Measurements from ENCODE around the gene LDHAL6B. TPM values are rescaled to one million over a fixed set of nuclear protein-coding genes. Genes with fewer than 3 reads are reported as not detected.

Gene LDHAL6B
- polyA plus RNA-seq, 1 donor (not counting 4 experiments of a cell fraction or from before 2014, with no cell fraction given): not detected

GRCh38 chr15:59173194-59173593 is 33.4 kb upstream of the LDHAL6B start:
- Histone ChIP-seq H3K9me1 (ENCODE audit: control insufficient read depth, extremely low read depth, insufficient read depth, low read length) (no peaks in the 10 kb centered on the region), H3K9me3 (ENCODE audit: control insufficient read depth, low read depth, low read length) (no peaks in the 10 kb centered on the region), H3K27me3 (ENCODE audit: control insufficient read depth, extremely low read depth, insufficient read depth, low read length) (no peaks in the 10 kb centered on the region), H3K4me2 (ENCODE audit: control insufficient read depth, extremely low read depth, insufficient read depth, low read depth, low read length) (no peak overlapping the region), H3K4me1 (ENCODE audit: control insufficient read depth, extremely low read depth, insufficient read depth, low read length) (peaks cover 63% of the 10 kb centered on the region), H3K79me2 (ENCODE audit: control insufficient read depth, insufficient read depth, low read length) (no peaks in the 10 kb centered on the region), H3K27ac (ENCODE audit: control insufficient read depth, insufficient read depth, low read length) (no peak overlapping the region), H3K9ac (ENCODE audit: control insufficient read depth, extremely low read depth, insufficient read depth, low read length) (no peak overlapping the region), H3K36me3 (ENCODE audit: control insufficient read depth in 2 of 2, extremely low read depth in 1 of 2, insufficient read depth in 2 of 2, low read length in 2 of 2) (peaks cover 22 to 58% of the 10 kb centered on the region in 2 experiments), H2AFZ (ENCODE audit: control insufficient read depth, low read length) (no peak overlapping the region), H4K20me1 (ENCODE audit: control insufficient read depth, extremely low read depth, insufficient read depth, low read length) (no peaks in the 10 kb centered on the region), H3K4me3 (ENCODE audit: control insufficient read depth in 2 of 3, extremely low read depth in 1 of 3, insufficient read depth in 2 of 3, low read depth in 1 of 3, low read length in 3 of 3) (no peak overlapping the region)
- FAIRE-seq (no peak), DNase-seq (ENCODE audit: low read depth, low spot score) (no peak)
- TF ChIP-seq CTCF (optimal IDR thresholded peaks at IDR 0.05 in 1 of 3, IDR thresholded peaks at IDR 0.05 in 1 of 3, conservative IDR thresholded peaks at IDR 0.05 in 1 of 3; ENCODE audit: extremely low read depth in 1 of 3, insufficient read depth in 2 of 3, low read length in 3 of 3) (no peak), EZH2 (IDR thresholded peaks at IDR 0.05; ENCODE audit: low read length) (no peak)
- dilution Hi-C loops (cut with MboI; ENCODE audit: extremely low pct_ligation_motif_present, low sequenced_read_pairs): no loop called here

- no peaks in the 10 kb centered on the region for H3K9me1 ChIP-seq (ENCODE audit: control insufficient read depth, extremely low read depth, insufficient read depth, low read length)
- no peaks in the 10 kb centered on the region for H3K27me3 ChIP-seq (ENCODE audit: control insufficient read depth, extremely low read depth, insufficient read depth, low read length)
- H3K4me3 ChIP-seq (ENCODE audit: control insufficient read depth in 2 of 3, extremely low read depth in 1 of 3, insufficient read depth in 2 of 3, low read depth in 1 of 3, low read length in 3 of 3): no peak overlapping the region
- no peaks in the 10 kb centered on the region for H4K20me1 ChIP-seq (ENCODE audit: control insufficient read depth, extremely low read depth, insufficient read depth, low read length)
- peak overlapping the region; percentile 20 for H3K9ac ChIP-seq (ENCODE audit: control insufficient read depth, extremely low read depth, insufficient read depth, low read length)
- dilution Hi-C loops (cut with MboI; ENCODE audit: extremely low pct_ligation_motif_present, low sequenced_read_pairs): no loop called here
- H3K27ac ChIP-seq (ENCODE audit: control insufficient read depth, insufficient read depth, low read length): peak overlapping the region; percentile 69
- H3K4me2 ChIP-seq (ENCODE audit: control insufficient read depth, extremely low read depth, insufficient read depth, low read depth, low read length): no peak overlapping the region
- no peaks in the 10 kb centered on the region for H3K79me2 ChIP-seq (ENCODE audit: control insufficient read depth, insufficient read depth, low read length)
- peaks cover 26 to 55% of the 10 kb centered on the region in 2 experiments for H3K36me3 ChIP-seq (ENCODE audit: control insufficient read depth in 2 of 2, extremely low read depth in 1 of 2, insufficient read depth in 2 of 2, low read length in 2 of 2)
- no peak for TF ChIP-seq EZH2 (IDR thresholded peaks at IDR 0.05; ENCODE audit: low read length)
- TF ChIP-seq CTCF (optimal IDR thresholded peaks at IDR 0.05 in 1 of 3, IDR thresholded peaks at IDR 0.05 in 1 of 3, conservative IDR thresholded peaks at IDR 0.05 in 1 of 3; ENCODE audit: extremely low read depth in 1 of 3, insufficient read depth in 2 of 3, low read length in 3 of 3): no peak
- DNase-seq (ENCODE audit: low read depth, low spot score) (no peak), FAIRE-seq (no peak)
- H3K9me3 ChIP-seq (ENCODE audit: control insufficient read depth, low read depth, low read length): no peaks in the 10 kb centered on the region
- H2AFZ ChIP-seq (ENCODE audit: control insufficient read depth, low read length): no peak overlapping the region
- peaks cover 53% of the 10 kb centered on the region for H3K4me1 ChIP-seq (ENCODE audit: control insufficient read depth, extremely low read depth, insufficient read depth, low read length)
Measured at GRCh38 chr15:59174151-59174834, 32.4 kb upstream of the LDHAL6B start.

All from keratinocyte (primary cell).